ENCODE data around the gene REPS2.
A peak's percentile ranks its signal among the peaks of the same experiment; 100 is the strongest.
"Not testable (repeated sequence)": the region's sequence is repeated elsewhere in the genome, so short reads cannot be mapped to it uniquely, and the experiment has no call there.

REPS2 gene

GRCh38 chrX:16946361-16946964, at the start of gene REPS2:
Gene REPS2, plus strand, starts transcription at chrX:16946658. Its CDS starts 204 bp downstream, at chrX:16946862.
- peak; percentile 16 to 34 (median 19) for DNase-seq (ENCODE audit: low read depth in 2 of 3, low spot score in 2 of 3)

DNA sequence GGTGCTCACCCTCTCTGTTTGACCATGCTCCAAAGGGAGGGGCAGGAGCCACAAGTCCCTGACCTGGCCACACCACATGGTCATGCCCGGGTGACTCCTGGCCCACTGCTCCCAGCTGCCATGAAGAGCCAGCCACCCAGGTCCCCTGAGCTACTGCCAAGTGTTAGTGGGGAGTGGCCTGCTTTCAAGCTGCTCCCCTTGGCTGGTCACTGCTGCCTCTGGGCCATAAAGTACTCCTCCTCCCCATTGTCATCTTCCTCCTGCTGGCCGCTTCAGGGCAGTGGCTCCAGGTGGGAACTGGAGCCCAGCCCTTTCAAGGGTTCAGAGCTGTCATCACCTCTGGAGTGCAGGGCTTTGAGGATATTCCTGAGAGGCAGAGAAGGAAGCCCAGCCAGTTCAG, 49.0 kb upstream of the REPS2 start:
- DNase-seq (ENCODE audit: low read depth in 2 of 3, low spot score in 2 of 3) = no peak

DNA sequence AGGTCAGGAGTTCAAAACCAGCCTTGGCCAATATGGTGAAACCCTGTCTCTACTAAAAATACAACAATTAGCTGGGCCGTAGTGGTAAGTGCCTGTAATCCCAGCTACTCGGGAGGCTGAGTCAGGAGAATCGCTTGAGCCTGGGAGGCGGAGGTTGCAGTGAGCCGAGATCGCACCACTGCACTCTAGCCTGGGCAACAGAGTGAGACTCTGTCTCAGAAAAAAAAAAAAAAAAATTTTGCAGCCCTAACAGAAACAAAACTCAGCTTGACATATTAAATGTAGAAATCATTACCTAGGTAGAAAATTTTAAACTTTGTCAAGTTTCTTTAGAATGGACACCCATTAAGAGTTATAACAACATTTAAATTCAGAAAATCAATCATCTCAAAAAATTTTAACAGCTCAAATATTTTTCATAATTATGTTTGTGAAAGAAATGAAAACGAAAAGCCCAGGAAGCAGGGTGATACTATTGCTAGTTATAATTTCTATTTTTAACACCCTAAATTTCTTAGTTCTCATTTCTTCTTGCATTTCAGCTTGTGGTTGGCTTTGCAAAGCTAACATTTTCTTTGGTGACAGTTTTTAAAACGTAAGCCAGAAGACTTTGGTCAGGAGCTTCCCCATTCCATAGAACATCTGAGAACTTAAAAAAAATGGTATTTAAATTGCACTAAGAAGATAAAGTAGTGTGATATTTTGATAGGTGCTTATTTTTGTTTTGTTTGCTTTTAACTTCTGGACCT, 43.0 kb upstream of the REPS2 start:
- no peak for DNase-seq (ENCODE audit: low read depth in 2 of 3, low spot score in 2 of 3)

- DNase-seq (ENCODE audit: low read depth in 2 of 3, low spot score in 2 of 3) = no peak
These were observed 36.1 kb upstream of the REPS2 start for GRCh38 chrX:16910376-16910775.

DNA sequence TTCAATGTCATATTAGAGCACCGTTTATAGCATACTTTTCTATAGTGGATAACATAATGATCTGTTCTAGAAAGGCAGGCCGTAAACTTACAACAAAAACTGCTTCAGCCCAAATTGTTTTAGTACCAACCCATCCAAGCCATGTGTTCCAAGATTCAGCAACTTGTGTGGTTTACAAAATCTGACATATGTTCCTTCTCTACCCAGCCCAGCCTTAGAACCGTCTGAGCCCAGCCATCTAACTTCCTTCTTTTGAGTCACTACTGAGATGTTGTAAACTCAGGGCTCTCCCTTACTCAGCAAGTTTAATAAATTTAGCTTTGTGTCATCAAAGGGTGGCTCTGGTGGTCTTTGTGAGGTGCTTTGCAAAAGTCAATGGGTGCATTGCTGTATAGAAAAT, 32.4 kb upstream of the REPS2 start:
- DNase-seq (ENCODE audit: low read depth in 2 of 3, low spot score in 2 of 3) = no peak

DNA sequence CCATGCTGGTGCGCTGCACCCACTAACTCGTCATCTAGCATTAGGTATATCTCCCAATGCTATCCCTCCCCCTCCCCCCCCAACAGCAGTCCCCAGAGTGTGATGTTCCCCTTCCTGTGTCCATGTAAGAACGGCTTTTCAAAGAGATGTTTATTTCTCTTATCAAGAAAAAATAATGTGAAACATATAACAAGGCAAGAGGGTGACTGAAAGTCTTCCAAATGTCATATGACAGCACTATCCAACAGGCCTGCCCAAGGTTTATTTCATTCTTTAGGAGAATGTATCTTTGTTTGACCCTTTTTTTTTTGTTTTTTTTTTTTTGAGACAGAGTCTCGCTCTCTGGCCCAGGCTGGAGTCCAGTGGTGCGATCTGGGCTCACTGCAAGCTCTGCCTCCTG, 29.9 kb upstream of the REPS2 start:
- no peak for DNase-seq (ENCODE audit: low read depth in 2 of 3, low spot score in 2 of 3)

- DNase-seq (ENCODE audit: low read depth in 2 of 3, low spot score in 2 of 3) = no peak
These were observed 29.3 kb upstream of the REPS2 start for GRCh38 chrX:16917120-16917519.

DNA sequence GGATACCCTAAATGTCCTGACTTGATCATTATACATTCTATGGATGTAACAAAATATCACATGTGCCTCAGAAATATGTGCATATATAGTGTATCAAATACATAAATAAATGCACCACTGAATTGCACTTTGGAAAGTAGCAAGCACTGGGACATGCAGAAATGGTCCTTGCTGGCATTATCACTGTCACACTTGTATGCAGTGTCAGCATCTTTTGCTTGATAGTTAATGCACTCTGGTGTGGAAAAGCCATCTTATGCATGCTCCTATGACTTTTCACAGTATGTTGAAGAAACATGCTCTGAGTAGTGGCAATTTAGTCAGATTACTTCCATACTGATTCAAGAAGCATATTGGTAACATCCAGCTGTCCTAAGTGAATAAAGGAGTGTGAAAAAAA, 27.5 kb upstream of the REPS2 start:
- no peak for DNase-seq (ENCODE audit: low read depth in 2 of 3, low spot score in 2 of 3)

DNA sequence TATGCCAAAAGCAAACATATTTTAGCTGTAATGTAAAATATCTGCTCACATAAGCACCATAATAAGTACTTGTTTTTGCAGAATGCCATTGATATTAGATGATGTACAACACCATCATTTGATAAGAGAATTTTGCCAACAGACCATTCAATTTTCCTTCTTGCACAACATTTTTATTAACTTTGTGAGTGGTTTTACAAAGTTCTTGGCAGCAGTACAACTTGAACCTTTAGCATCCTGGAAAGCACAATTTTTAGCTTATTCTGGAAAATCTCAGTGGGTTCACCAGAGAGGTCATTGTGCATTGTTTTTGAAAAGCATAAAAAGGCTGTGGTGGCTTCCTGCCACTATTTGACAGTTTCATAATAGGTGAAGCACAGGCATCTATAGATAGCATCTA, 26.4 kb upstream of the REPS2 start:
- no peak for DNase-seq (ENCODE audit: low read depth in 2 of 3, low spot score in 2 of 3)

DNA sequence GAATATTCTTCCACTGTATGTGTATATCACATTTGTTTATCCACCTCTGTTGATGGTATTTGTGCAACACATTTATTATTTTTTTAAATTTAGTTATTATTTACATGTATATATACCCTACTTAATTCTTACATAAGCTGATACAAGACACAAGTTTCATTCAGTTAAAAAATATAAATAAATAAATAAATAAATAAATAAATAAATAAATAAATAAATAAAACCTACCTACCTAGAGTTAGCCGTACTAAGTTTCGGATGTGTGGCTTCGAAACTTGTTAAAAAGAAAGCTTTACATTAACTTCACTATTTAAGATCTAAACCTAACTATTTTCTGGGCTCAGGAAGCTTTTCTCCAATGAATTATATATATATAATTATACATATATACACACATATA, 23.3 kb upstream of the REPS2 start:
- DNase-seq (ENCODE audit: low read depth in 2 of 3, low spot score in 2 of 3) = no peak

- no peak for DNase-seq (ENCODE audit: low read depth in 2 of 3, low spot score in 2 of 3)
These were observed 21.6 kb upstream of the REPS2 start for GRCh38 chrX:16924631-16925480.

- no peak for DNase-seq (ENCODE audit: low read depth in 2 of 3, low spot score in 2 of 3)
These were observed 16.1 kb upstream of the REPS2 start for GRCh38 chrX:16930392-16930791.

GRCh38 chrX:16931371-16931770, 15.1 kb upstream of the REPS2 start:
- DNase-seq (ENCODE audit: low read depth in 2 of 3, low spot score in 2 of 3) = no peak

DNA sequence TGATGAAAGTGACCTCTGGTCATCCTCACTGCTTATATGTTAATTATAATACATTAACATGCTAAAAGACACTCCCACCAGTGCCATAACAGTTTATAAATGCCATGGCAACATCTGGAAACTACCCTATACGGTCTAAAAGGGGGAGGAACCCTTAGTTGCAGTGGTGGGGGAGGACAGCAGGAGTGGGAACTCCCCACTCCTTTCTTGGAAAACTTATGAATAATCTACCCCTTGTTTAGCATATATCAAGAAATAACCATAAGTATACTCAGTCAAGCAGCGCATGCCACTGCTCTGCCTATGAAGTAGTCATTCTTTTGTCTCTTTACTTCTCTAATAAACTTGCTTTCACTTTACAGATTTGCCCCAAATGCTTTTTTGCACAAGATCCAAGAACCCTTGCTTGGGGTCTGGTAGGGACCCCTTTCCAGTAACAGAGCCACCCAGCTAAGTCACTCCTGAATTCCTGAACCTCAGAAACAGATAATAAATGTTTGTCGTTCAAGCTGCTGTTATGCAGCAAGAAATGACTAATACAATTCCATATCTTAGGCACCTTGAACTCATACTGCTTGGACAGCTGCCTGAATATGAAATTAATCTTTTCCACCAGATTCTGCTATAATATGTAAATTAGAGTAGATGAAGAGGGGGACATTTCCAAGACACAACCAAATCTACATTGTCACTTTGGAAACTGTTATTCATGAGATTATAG, 14.4 kb upstream of the REPS2 start:
- DNase-seq (ENCODE audit: low read depth in 2 of 3, low spot score in 2 of 3) = no peak

- no peak for DNase-seq (ENCODE audit: low read depth in 2 of 3, low spot score in 2 of 3)
These were observed 12.3 kb upstream of the REPS2 start for GRCh38 chrX:16934185-16934584.

DNA sequence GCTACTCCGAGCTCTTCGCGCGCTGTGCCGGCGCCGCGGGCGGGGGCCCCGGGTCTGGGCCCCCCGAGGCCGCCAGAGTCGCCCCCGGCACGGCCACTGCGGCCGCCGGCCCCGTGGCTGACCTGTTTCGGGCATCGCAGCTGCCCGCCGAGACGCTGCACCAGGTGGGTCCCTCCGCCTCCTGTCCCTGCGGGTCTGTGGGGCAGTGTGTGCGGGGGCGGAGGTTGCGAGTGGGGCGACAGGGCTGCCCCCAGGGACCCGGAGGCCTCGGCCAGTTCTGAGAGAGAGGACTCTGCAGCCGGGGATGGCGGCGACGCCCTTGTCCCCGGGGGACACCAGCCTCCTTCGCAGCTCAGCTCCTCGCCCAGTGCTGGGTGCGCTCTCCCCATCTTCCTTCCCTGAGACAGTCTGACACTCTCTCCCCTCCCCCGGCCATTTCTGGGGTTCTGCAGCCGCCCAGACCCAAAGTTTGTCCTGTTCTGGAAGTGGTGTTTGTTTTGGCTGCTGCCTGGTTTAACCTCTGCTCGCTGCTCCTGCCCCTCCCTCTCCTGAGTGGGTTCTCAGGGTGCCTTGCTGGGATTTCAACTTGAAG, 609 bp downstream of the REPS2 start:
- DNase-seq (ENCODE audit: low read depth in 2 of 3, low spot score in 2 of 3) = no peak

GRCh38 chrX:16950423-16950822, 4.0 kb downstream of the REPS2 start:
- DNase-seq (ENCODE audit: low read depth in 2 of 3, low spot score in 2 of 3) = no peak

GRCh38 chrX:16953606-16954211, 7.3 kb downstream of the REPS2 start:
- DNase-seq (ENCODE audit: low read depth in 2 of 3, low spot score in 2 of 3) = no peak

GRCh38 chrX:16957751-16958150, 11.3 kb downstream of the REPS2 start:
- DNase-seq (ENCODE audit: low read depth in 2 of 3, low spot score in 2 of 3) = no peak

GRCh38 chrX:16958356-16958755, 11.9 kb downstream of the REPS2 start:
- no peak for DNase-seq (ENCODE audit: low read depth in 2 of 3, low spot score in 2 of 3)

- not testable (repeated sequence) for DNase-seq (ENCODE audit: low read depth in 2 of 3, low spot score in 2 of 3)
These were observed 16.2 kb downstream of the REPS2 start for GRCh38 chrX:16962661-16963060.

Data from activated CD8-positive, alpha-beta memory T cell treated with anti-CD3 and anti-CD28 coated beads for 48 hours (primary cell).